GM12878 (cell line): ENCODE data around the gene NUBP1. TPM values are rescaled to one million over a fixed set of nuclear protein-coding genes. Genes with fewer than 3 reads are reported as not detected.

Experiments
- CUX1 ChIP-seq: IDR thresholded peaks from 2 replicates; pipeline ENCODE4 v1.6.1; 2012; ENCODE audit warnings: improper control_type of control experiment, low read depth, low read length; ENCODE audit not compliant: insufficient replicate concordance
- ETV6 ChIP-seq, 2 experiments: fragments of 450-650 bp in 1 of 2; IDR thresholded peaks in 1 of 2; conservative IDR thresholded peaks in 1 of 2; 2 replicates each; pipeline ENCODE4 v1.6.1; 2014; ENCODE audit warnings: antibody characterized with exemption in 1 of 2, borderline replicate concordance in 1 of 2, low read depth in 1 of 2, mild to moderate bottlenecking in 1 of 2, moderate library complexity in 1 of 2
- NFIC ChIP-seq: IDR thresholded peaks from 2 replicates; pipeline ENCODE4 v1.6.1; 2012; ENCODE audit warnings: low read depth, mild to moderate bottlenecking, inconsistent platforms, low read length, moderate library complexity
- SKIL ChIP-seq: fragments of 450-650 bp; IDR thresholded peaks from 2 replicates; pipeline ENCODE4 v1.6.1; 2017; ENCODE audit warnings: mild to moderate bottlenecking, low read depth, inconsistent platforms; ENCODE audit not compliant: poor library complexity, severe bottlenecking
- polyA plus RNA-seq, 11 experiments: library from polyadenylated mRNA; depleted of rRNA in 4 of 11; unstranded in 6 of 11; stranded (reverse) in 5 of 11; fragments of >200 nt; fragmentation: Nextera tagmentation in 4 of 11; fragmentation: Illumina TruSeq in 1 of 11; extraction: Ambion mirVana in 4 of 11; extraction: Trizol in 1 of 11; gene quantifications; 1 replicate in 1 of 11; 2 replicates in 10 of 11; pipeline versions ENCODE4 v1.2.1 to v1.2.3, GENCODE V29; 2011 to 2016; ENCODE audit warnings: inconsistent platforms in 2 of 11, missing spikeins in 2 of 11, low read depth in 1 of 11
- total RNA-seq, 4 experiments: library from RNA; depleted of rRNA in 3 of 4; stranded (reverse); fragments of >200 nt in 3 of 4; fragmentation: Illumina TruSeq in 1 of 4; extraction: Trizol in 1 of 4; gene quantifications; 2 replicates each; pipeline versions ENCODE4 v1.2.1 to v1.2.3, GENCODE V29; 2013 to 2021

NUBP1 gene
- total and polyA plus RNA-seq, 10 of the 15 experiments (the other 5 are each of a cell fraction or from before 2014, with no cell fraction given), result 31.0 to 74.9 (median 58.3) TPM

- TF ChIP-seq SKIL (no peak), ETV6 (conservative IDR thresholded peaks at IDR 0.05 in 1 of 2, IDR thresholded peaks at IDR 0.05 in 1 of 2; ENCODE audit: borderline replicate concordance in 1 of 2, low read depth in 1 of 2) (no peak), CUX1 (no peak), NFIC (no peak)
Observed at GRCh38 chr16:10743610-10744369, at the start of gene NUBP1 (continued).
